Breast epithelium (tissue), 3 donors: ENCODE data around the gene CNST. TPM values are rescaled to one million over a fixed set of nuclear protein-coding genes. Genes with fewer than 3 reads are reported as not detected.

Source experiments
- total RNA-seq, 3 donors: library from RNA; depleted of rRNA; stranded (reverse); fragments of >200 nt; gene quantifications; one replicate each; pipeline ENCODE4 v1.1.0, GENCODE V29; 2016

The CNST gene
- total RNA-seq, 3 donors from 2014 or later = 25.9 to 30.9 (median 26.4) TPM

Other genes with a start within 250 kb of the CNST start
- 10 to 100 TPM; 16.8 to 28.8 (median 19.5) TPM for gene SMYD3, start 59.2 kb upstream of the CNST start, total RNA-seq
- gene TFB2M, start 195 bp upstream of the CNST start, total RNA-seq = 10 to 100 TPM in 2 of 3 donors, 1 to 10 TPM in 1; 9.0 to 15.5 (median 13.4) TPM
- 10 to 100 TPM; 11.3 to 30.8 (median 23.7) TPM for gene SCCPDH, start 158.0 kb downstream of the CNST start, total RNA-seq